NT2/D1 (cell line): ENCODE results near the gene ENKD1.
A peak's percentile ranks its signal among the peaks of the same experiment; 100 is the strongest.

Source experiments
- DNase-seq: peaks from one replicate; pipeline ENCODE4 v3.0.0-alpha.2; 2011; ENCODE audit warnings: low read depth, low spot score
- H3K27me3 ChIP-seq: 2 replicates; pipeline ENCODE4 v1.6.0; 2011; ENCODE audit warnings: mild to moderate bottlenecking; ENCODE audit not compliant: insufficient read length, insufficient read depth
- H3K36me3 ChIP-seq: 2 replicates; pipeline ENCODE4 v1.6.1; 2011; ENCODE audit warnings: mild to moderate bottlenecking, low read length, mixed read lengths; ENCODE audit not compliant: insufficient read depth, insufficient read length
- H3K4me1 ChIP-seq: 2 replicates; pipeline ENCODE4 v1.5.1; 2011; ENCODE audit not compliant: insufficient read depth, insufficient read length
- H3K4me3 ChIP-seq: 2 replicates; pipeline ENCODE4 v1.5.1; 2011; ENCODE audit warnings: low read depth; ENCODE audit not compliant: insufficient read length
- H3K9ac ChIP-seq: 2 replicates; pipeline ENCODE4 v1.6.0; 2011; ENCODE audit warnings: low read depth; ENCODE audit not compliant: insufficient read length
- H3K9me3 ChIP-seq: 2 replicates; pipeline ENCODE4 v1.5.1; 2011; ENCODE audit warnings: mild to moderate bottlenecking, low read length; ENCODE audit not compliant: insufficient read depth
- SUZ12 ChIP-seq: IDR thresholded peaks from 2 replicates; pipeline ENCODE4 v1.6.1; 2011; ENCODE audit not compliant: insufficient read length, insufficient read depth; ENCODE audit errors: extremely low read depth
- YY1 ChIP-seq: IDR thresholded peaks from 2 replicates; pipeline ENCODE4 v1.6.1; 2011; ENCODE audit not compliant: insufficient read length, insufficient read depth
- ZNF274 ChIP-seq: IDR thresholded peaks from 2 replicates; pipeline ENCODE4 v1.6.1; 2011; ENCODE audit warnings: mild to moderate bottlenecking, low read depth, low read length

Gene ENKD1

GRCh38 chr16:67664871-67665270 is 1.7 kb downstream of the ENKD1 start:
- TF ChIP-seq YY1 = no peak
- no peak for TF ChIP-seq ZNF274
- TF ChIP-seq SUZ12 = no peak
- Histone ChIP-seq H3K4me1 (peaks cover 26% of the 10 kb centered on the region), H3K4me3 (no peak overlapping the region), H3K36me3 (peaks cover 32% of the 10 kb centered on the region), H3K9ac (no peak overlapping the region), H3K9me3 (no peaks in the 10 kb centered on the region), H3K27me3 (peaks cover 18% of the 10 kb centered on the region)
- DNase-seq = no peak

GRCh38 chr16:67664258-67664657 is 2.3 kb downstream of the ENKD1 start:
- Histone ChIP-seq H3K9ac (no peak overlapping the region), H3K36me3 (peaks cover 32% of the 10 kb centered on the region)

DNA sequence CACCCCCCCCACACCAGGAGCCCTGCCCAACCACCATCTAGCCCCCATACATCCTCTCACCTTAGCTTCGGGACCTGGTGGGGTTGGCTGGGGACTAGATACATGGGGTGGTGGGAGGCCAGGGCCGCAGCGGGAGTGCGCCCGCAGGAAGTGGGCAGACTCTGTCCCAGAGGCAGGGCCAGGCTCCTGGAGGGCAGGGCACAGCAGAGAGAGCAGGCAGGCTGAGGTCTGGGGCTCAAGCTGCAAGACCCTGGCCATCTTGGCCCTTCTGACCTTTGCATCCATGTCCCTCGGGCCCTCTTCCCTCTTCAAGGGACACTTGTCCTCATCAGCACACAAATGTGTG is 2.7 kb downstream of the ENKD1 start:
- TF ChIP-seq ZNF274 = no peak
- TF ChIP-seq YY1 = no peak
- TF ChIP-seq SUZ12 = no peak
- Histone ChIP-seq H3K27me3 (peaks cover 25% of the 10 kb centered on the region), H3K4me3 (no peak overlapping the region), H3K36me3 (peaks cover 35% of the 10 kb centered on the region), H3K9me3 (no peaks in the 10 kb centered on the region), H3K9ac (no peak overlapping the region), H3K4me1 (peaks cover 26% of the 10 kb centered on the region)
- DNase-seq = no peak

More at GRCh38 chr16:67664258-67664657, 2.3 kb downstream of the ENKD1 start:
- TF ChIP-seq YY1 (no peak), SUZ12 (no peak), ZNF274 (no peak)
- peaks cover 26% of the 10 kb centered on the region for H3K4me1 ChIP-seq
- peaks cover 24% of the 10 kb centered on the region for H3K27me3 ChIP-seq
- H3K4me3 ChIP-seq = no peak overlapping the region
- DNase-seq = no peak
- H3K9me3 ChIP-seq = no peaks in the 10 kb centered on the region

DNA sequence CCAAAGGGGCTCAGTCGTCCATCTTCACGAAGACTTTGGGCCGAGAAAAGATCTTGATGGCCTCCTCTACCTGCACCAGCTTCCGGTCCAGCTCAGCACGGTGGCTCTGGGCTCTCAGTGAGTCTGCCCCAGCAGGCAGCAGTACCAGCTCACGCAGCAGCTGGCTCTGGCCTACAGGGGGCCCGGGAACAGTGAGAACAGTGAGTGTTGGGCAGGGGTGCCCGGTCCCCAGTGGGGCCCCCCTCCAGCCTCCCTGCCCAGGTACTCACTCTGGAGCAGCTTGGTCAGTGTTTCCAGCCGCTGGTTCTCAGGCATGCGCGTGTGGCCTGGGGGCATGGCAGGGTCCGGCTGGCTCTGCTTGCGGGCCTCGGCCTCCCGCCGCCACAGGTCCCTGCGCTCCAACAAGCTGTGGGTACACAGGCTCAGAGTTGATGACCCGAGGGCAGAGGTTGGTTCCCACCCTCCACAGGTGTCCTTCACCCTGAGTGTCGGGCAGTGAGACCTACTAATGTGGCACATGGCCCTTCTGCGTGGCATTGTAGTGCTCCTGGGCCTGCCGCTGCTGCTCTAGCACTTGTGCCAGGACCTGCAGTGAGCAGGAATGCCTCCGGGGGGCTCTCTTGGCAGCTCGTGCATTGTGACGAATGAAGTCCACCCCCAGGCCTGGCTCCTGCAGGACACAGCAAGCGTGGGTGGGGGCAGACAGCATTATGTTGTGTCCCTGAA is 3.2 kb downstream of the ENKD1 start:
- Histone ChIP-seq H3K9ac (no peak overlapping the region), H3K4me1 (peaks cover 24% of the 10 kb centered on the region), H3K9me3 (no peaks in the 10 kb centered on the region), H3K27me3 (peaks cover 25% of the 10 kb centered on the region), H3K4me3 (no peak overlapping the region), H3K36me3 (peaks cover 40% of the 10 kb centered on the region)
- no peak for TF ChIP-seq YY1
- TF ChIP-seq ZNF274 = no peak
- no peak for TF ChIP-seq SUZ12
- no peak for DNase-seq

DNA sequence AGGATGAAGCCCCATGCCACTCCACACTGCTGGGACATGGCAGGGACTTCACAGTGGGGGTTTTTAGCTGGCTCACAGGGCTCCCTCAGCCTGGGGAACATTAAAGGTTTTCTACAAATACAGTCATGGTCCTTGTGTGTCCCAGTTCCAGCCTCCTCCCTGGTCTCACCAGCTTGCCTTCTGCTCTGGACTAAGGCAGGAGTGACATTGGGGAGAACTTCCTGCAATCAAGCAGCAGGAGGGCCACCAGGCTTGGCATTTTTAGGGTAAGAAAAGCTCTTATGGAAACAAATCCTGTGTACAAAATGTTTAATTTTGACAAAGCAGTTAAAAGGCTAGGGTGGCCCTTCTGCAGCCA is 3.9 kb downstream of the ENKD1 start:
- DNase-seq = no peak

DNA sequence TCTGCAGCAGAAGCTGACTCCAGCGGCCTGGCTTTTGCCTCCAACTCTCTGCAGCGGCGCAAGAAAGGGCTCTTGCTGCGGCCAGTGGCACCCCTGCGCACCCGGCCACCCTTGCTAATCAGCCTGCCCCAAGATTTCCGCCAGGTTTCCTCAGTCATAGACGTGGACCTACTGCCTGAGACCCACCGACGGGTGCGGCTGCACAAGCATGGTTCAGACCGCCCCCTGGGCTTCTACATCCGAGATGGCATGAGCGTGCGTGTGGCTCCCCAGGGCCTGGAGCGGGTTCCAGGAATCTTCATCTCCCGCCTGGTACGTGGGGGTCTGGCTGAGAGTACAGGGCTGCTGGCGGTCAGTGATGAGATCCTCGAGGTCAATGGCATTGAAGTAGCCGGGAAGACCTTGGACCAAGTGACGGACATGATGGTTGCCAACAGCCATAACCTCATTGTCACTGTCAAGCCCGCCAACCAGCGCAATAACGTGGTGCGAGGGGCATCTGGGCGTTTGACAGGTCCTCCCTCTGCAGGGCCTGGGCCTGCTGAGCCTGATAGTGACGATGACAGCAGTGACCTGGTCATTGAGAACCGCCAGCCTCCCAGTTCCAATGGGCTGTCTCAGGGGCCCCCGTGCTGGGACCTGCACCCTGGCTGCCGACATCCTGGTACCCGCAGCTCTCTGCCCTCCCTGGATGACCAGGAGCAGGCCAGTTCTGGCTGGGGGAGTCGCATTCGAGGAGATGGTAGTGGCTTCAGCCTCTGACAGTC is 4.5 kb downstream of the ENKD1 start:
- Histone ChIP-seq H3K27me3 (peaks cover 25% of the 10 kb centered on the region), H3K4me1 (peaks cover 16% of the 10 kb centered on the region), H3K36me3 (peaks cover 52% of the 10 kb centered on the region), H3K9me3 (no peaks in the 10 kb centered on the region), H3K4me3 (no peak overlapping the region), H3K9ac (peak overlapping the region; percentile 32)
- no peak for DNase-seq
- TF ChIP-seq ZNF274 (no peak), SUZ12 (no peak), YY1 (no peak)

More for the DNA sequence above, 3.9 kb downstream of the ENKD1 start:
- TF ChIP-seq YY1 = no peak
- no peak for TF ChIP-seq SUZ12
- TF ChIP-seq ZNF274 = no peak
- Histone ChIP-seq H3K27me3 (peaks cover 25% of the 10 kb centered on the region), H3K9ac (no peak overlapping the region), H3K4me3 (no peak overlapping the region), H3K4me1 (peaks cover 20% of the 10 kb centered on the region), H3K9me3 (no peaks in the 10 kb centered on the region), H3K36me3 (peaks cover 47% of the 10 kb centered on the region)

DNA sequence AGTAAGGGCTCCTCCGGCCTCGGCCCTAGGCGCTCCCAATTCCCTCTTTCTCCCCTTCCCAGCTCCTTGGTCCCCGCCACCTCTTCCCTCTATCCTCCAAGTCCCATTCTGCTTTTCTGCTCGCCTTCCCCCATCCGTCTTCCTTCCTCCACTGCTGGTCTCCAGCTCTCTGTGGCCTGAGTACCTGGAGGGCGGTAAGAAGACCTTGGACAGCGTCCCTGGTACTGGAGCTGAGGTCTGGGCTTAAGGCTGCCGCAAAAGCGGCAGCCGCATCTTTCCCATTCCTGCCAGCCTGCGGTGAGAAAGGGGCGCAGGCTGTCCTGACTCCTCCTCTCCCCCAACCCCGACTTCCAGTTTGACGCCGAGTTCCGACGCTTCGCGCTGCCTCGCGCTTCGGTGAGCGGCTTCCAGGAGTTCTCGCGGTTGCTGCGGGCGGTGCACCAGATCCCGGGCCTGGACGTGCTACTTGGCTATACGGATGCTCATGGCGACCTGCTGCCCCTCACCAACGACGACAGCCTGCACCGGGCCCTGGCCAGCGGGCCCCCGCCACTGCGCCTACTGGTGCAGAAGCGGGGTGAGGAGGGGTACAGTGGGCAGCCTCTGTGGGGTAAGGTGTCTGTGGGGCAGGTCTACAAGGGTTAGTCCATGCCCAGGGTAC is 5.3 kb downstream of the ENKD1 start:
- Histone ChIP-seq H3K4me3 (peak overlapping the region; percentile 87), H3K36me3 (peaks cover 60% of the 10 kb centered on the region), H3K9me3 (no peaks in the 10 kb centered on the region), H3K9ac (peak overlapping the region; percentile 32), H3K4me1 (peaks cover 12% of the 10 kb centered on the region), H3K27me3 (peaks cover 25% of the 10 kb centered on the region)
- no peak for DNase-seq
- TF ChIP-seq ZNF274 (no peak), YY1 (no peak), SUZ12 (no peak)
